HepG2 (cell line): ENCODE results near the gene DTYMK. TPM values are rescaled to one million over a fixed set of nuclear protein-coding genes. Genes with fewer than 3 reads are reported as not detected.

Experiments
- BCLAF1 ChIP-seq: fragments of 450-650 bp; IDR thresholded peaks from 2 replicates; pipeline ENCODE4 v1.6.1; 2017; ENCODE audit warnings: mild to moderate bottlenecking
- KDM3A ChIP-seq: IDR thresholded peaks from 2 replicates; pipeline ENCODE4 v1.6.1; 2018; ENCODE audit warnings: low read depth, missing compliant biosample characterization
- PRDM15 ChIP-seq: sonication (generic); formaldehyde crosslinking; IDR thresholded peaks from 2 replicates; pipeline ENCODE4 v1.4.0; 2020; ENCODE audit warnings: missing genetic modification reagents
- TFAP4 ChIP-seq: sonication (generic); IDR thresholded peaks from 2 replicates; pipeline ENCODE4 v1.6.1; 2016; ENCODE audit warnings: low read depth, borderline replicate concordance
- ZBED4 ChIP-seq: sonication (generic); formaldehyde crosslinking; IDR thresholded peaks from 2 replicates; pipeline ENCODE4 v1.4.0; 2020; ENCODE audit warnings: missing genetic modification reagents, borderline replicate concordance
- ZKSCAN1 ChIP-seq: fragments of 150-350 bp; IDR thresholded peaks from 2 replicates; pipeline ENCODE4 v1.6.1; 2014; ENCODE audit warnings: low read length
- ZNF609 ChIP-seq: sonication (generic); formaldehyde crosslinking; IDR thresholded peaks from 2 replicates; pipeline ENCODE4 v1.4.0; 2020; ENCODE audit warnings: mild to moderate bottlenecking, missing genetic modification reagents, borderline replicate concordance
- ZNF784 ChIP-seq: sonication (generic); formaldehyde crosslinking; IDR thresholded peaks from 2 replicates; pipeline ENCODE4 v1.5.1; 2020; ENCODE audit warnings: missing genetic modification reagents, mild to moderate bottlenecking, borderline replicate concordance
- polyA plus RNA-seq, 8 experiments: library from polyadenylated mRNA; depleted of rRNA in 3 of 8; stranded (reverse) in 7 of 8; unstranded in 1 of 8; fragments of >200 nt; fragmentation: Illumina TruSeq in 4 of 8; extraction: Trizol in 4 of 8; gene quantifications; 2 replicates each; pipeline versions ENCODE4 v1.2.1 to v1.2.3, GENCODE V29; 2011 to 2016; ENCODE audit warnings: low read depth in 4 of 8, missing spikeins in 1 of 8, mixed read lengths in 1 of 8; ENCODE audit not compliant: insufficient read depth in 1 of 8
- total RNA-seq, 5 experiments: library from RNA; depleted of rRNA; stranded (reverse); fragments of >200 nt; fragmentation: Illumina TruSeq; extraction: Trizol; gene quantifications; 2 replicates each; pipeline ENCODE4 v1.2.3, GENCODE V29; 2016; ENCODE audit warnings: low read depth in 1 of 5

Gene DTYMK
- total and polyA plus RNA-seq, 2 of the 13 experiments (the other 11 are each of a cell fraction or from before 2014, with no cell fraction given): 57.5 to 134 TPM

GRCh38 chr2:241702155-241703031 is 15.8 kb upstream of the DTYMK start (continued):
- TF ChIP-seq ZBED4: 0 out of 2 replicates have a peak, but pooled peaks have one; percentile 20
- peak; percentile 5; the same call in 1 of the 2 replicates for TF ChIP-seq ZNF609 (CRISPR knock-in tag)
- TF ChIP-seq ZKSCAN1: no peak
- peak; percentile 84; the same call in 1 of the 2 replicates for TF ChIP-seq TFAP4
- TF ChIP-seq PRDM15: no peak
- TF ChIP-seq ZNF784 (CRISPR knock-in tag): peak; percentile 87; the same call in 1 of the 2 replicates
- no peak for TF ChIP-seq BCLAF1
- TF ChIP-seq KDM3A (CRISPR knock-in tag): no peak
